Vagina (tissue), 2 donors: ENCODE data around the gene PLAGL1.

Experiments
- CTCF ChIP-seq, 3 experiments: fragments of 450-650 bp in 2 of 3; fragments of 200-600 bp in 1 of 3; sonication (generic) in 1 of 3; IDR thresholded peaks; one replicate each; pipeline ENCODE4 v1.5.1; 2017 to 2019; ENCODE audit warnings: antibody characterized with exemption in 3 of 3, mild to moderate bottlenecking in 2 of 3, moderate library complexity in 2 of 3
- POLR2A ChIP-seq, 2 donors: fragments of 450-650 bp; IDR thresholded peaks; one replicate each; pipeline ENCODE4 v1.6.1; 2017; ENCODE audit warnings: antibody characterized with exemption in 2 of 2, mild to moderate bottlenecking in 2 of 2, moderate library complexity in 2 of 2
- POLR2AphosphoS5 ChIP-seq, 2 donors: sonication (generic); formaldehyde crosslinking; IDR thresholded peaks; one replicate each; pipeline ENCODE4 v1.9.0; 2017; ENCODE audit warnings: antibody characterized with exemption in 2 of 2, mild to moderate bottlenecking in 2 of 2, low read depth in 1 of 2; ENCODE audit not compliant: insufficient read depth in 1 of 2

- TF ChIP-seq CTCF (IDR thresholded peaks at IDR 0.05) (no peak), POLR2A (IDR thresholded peaks at IDR 0.05) (no peak), POLR2AphosphoS5 (IDR thresholded peaks at IDR 0.05; ENCODE audit: insufficient read depth in 1 of 2, low read depth in 1 of 2) (no peak)
Measured at GRCh38 chr6:144027932-144028587, 20.0 kb upstream of the PLAGL1 start.
